Psoas muscle (tissue), 8 donors: ENCODE measurements around the gene MBP. TPM values are rescaled to one million over a fixed set of nuclear protein-coding genes. Genes with fewer than 3 reads are reported as not detected.

Source experiments
- ATAC-seq, 4 donors: fragments of 200-7000 bp; cut with Tn5 transposase; one replicate each; pipeline ENCODE4 v1.9.1; 2020; ENCODE audit warnings: moderate library complexity in 3 of 4, mild to moderate bottlenecking in 2 of 4
- DNase-seq, 2 donors: peaks; one replicate each; pipeline ENCODE4 v3.0.0-alpha.2; 2020
- H3K27ac ChIP-seq: fragments of 200-600 bp; one replicate; pipeline ENCODE4 v1.8.0; 2022
- H3K27me3 ChIP-seq, 3 donors: fragments of 200-600 bp in 1 of 3; one replicate each; pipeline versions ENCODE4 v1.6.1 to v1.8.0; 2013 to 2022; ENCODE audit warnings: low read length in 2 of 3, mild to moderate bottlenecking in 2 of 3, moderate library complexity in 1 of 3; ENCODE audit not compliant: insufficient read depth in 3 of 3
- H3K36me3 ChIP-seq, 2 donors: fragments of 200-600 bp in 1 of 2; one replicate each; pipeline versions ENCODE4 v1.6.1 to v1.8.0; 2013 to 2022; ENCODE audit warnings: low read depth in 1 of 2, mild to moderate bottlenecking in 1 of 2, moderate library complexity in 1 of 2; ENCODE audit not compliant: insufficient read depth in 1 of 2
- H3K4me1 ChIP-seq: fragments of 200-600 bp; one replicate; pipeline ENCODE4 v1.8.0; 2022
- H3K4me3 ChIP-seq: fragments of 200-600 bp; one replicate; pipeline ENCODE4 v1.8.0; 2022; ENCODE audit warnings: mild to moderate bottlenecking
- H3K9me3 ChIP-seq: fragments of 200-600 bp; one replicate; pipeline ENCODE4 v1.8.0; 2022
- CTCF ChIP-seq: fragments of 200-600 bp; IDR thresholded peaks from one replicate; pipeline ENCODE4 v1.8.0; 2022; ENCODE audit warnings: antibody characterized with exemption
- WGBS, 3 donors: extraction: QIAGEN DNeasy Blood & Tissue Kit; methylation state at CpG; one replicate each; pipeline versions ENCODE4 v1.1.6 to v1.1.7; 2013; 5-methylcytosine and 5-hydroxymethylcytosine counted together
- intact Hi-C, 2 donors: fragments of 100-400 bp; cut with DNase I; formaldehyde crosslinking; loops; one replicate each; pipeline versions ENCODE4 v1.11.0 to v1.14.2; 2022
- polyA plus RNA-seq, 3 donors: library from polyadenylated mRNA; stranded (reverse); fragments of 200-250 nt; gene quantifications; one replicate each; pipeline ENCODE4 v1.2.3, GENCODE V29; 2013
- total RNA-seq, 4 donors: library from RNA; stranded (reverse); fragmentation: NEBNext Ultra II Directional in 2 of 4; extraction: Animal tissue kit (Norgen Biotek cat#: 25700) in 2 of 4; gene quantifications; one replicate each; pipeline versions ENCODE4 v1.2.1 to v1.2.4, GENCODE V29; 2021 to 2023
- donor health status: healthy with polysubstance abuse.
- donor health status: DM: no; HTN: no; CAD: no; lungs with moderate emphysema.
- donor health status: Bipolar disorder and iron deficiency.
- donor health status: healthy.
- donor health status: DM: yes; HTN: yes; CAD: no.
- donor health status: DM: no; HTN: no; CAD: no.
- donor health status: DM: no; HTN: no; CAD: no.
- donor health status: DM: yes; HTN: yes; CAD: no.

MBP gene
- total and polyA plus RNA-seq, 7 donors, result 16.4 to 88.2 (median 51.6) TPM

- Histone ChIP-seq H3K36me3 (peaks cover 0 to 12% of the 10 kb centered on the region in 2 donors), H3K4me3 (no peak overlapping the region), H3K27me3 (no peaks in the 10 kb centered on the region), H3K27ac (no peak overlapping the region), H3K9me3 (no peaks in the 10 kb centered on the region), H3K4me1 (peaks cover 15% of the 10 kb centered on the region)
- intact Hi-C loops, result no loop called here
- no peak for DNase-seq
- TF ChIP-seq CTCF, result no peak
- no peak for ATAC-seq
- WGBS, 3 donors, result 78 to 88% (median 87%) methylated on average over 5 of the region's 5 CpGs
Measured at GRCh38 chr18:76974386-76974785, 158.2 kb downstream of the MBP start.

GRCh38 chr18:76973520-76974266, 158.9 kb downstream of the MBP start:
- Histone ChIP-seq H3K27me3 (no peaks in the 10 kb centered on the region), H3K36me3 (peaks cover 0 to 12% of the 10 kb centered on the region in 2 donors), H3K4me3 (no peak overlapping the region), H3K9me3 (no peaks in the 10 kb centered on the region), H3K4me1 (peaks cover 15% of the 10 kb centered on the region), H3K27ac (no peak overlapping the region)
- intact Hi-C loops, result no loop called here
- 92 to 94% (median 94%) methylated on average over 20 of the region's 20 CpGs for WGBS, 3 donors
- no peak for ATAC-seq
- no peak for DNase-seq
- no peak for TF ChIP-seq CTCF

GRCh38 chr18:76972846-76973519, 159.6 kb downstream of the MBP start:
- Histone ChIP-seq H3K4me3 (no peak overlapping the region), H3K27me3 (no peaks in the 10 kb centered on the region), H3K27ac (no peak overlapping the region), H3K9me3 (no peaks in the 10 kb centered on the region), H3K4me1 (peaks cover 13% of the 10 kb centered on the region), H3K36me3 (peaks cover 0 to 16% of the 10 kb centered on the region in 2 donors)
- no peak for TF ChIP-seq CTCF
- intact Hi-C loops, result no loop called here
- WGBS, 3 donors, result 55 to 59% (median 57%) methylated on average over 13 of the region's 13 CpGs
- DNase-seq (no peak), ATAC-seq (no peak)

- H3K4me1 ChIP-seq, result peaks cover 6% of the 10 kb centered on the region
- intact Hi-C loops, result no loop called here
- no peak overlapping the region for H3K4me3 ChIP-seq
- no peaks in the 10 kb centered on the region for H3K9me3 ChIP-seq
- H3K27ac ChIP-seq, result no peak overlapping the region
- peaks cover 0 to 16% of the 10 kb centered on the region in 2 donors for H3K36me3 ChIP-seq
- no peak for TF ChIP-seq CTCF
- H3K27me3 ChIP-seq, result no peaks in the 10 kb centered on the region
- 77 to 83% (median 83%) methylated on average over 6 of the region's 6 CpGs for WGBS, 3 donors
- ATAC-seq (no peak), DNase-seq (no peak)
Measured at GRCh38 chr18:76972241-76972640, 160.3 kb downstream of the MBP start.
